ENCODE data around the gene ZDBF2. TPM values are rescaled to one million over a fixed set of nuclear protein-coding genes. Genes with fewer than 3 reads are reported as not detected.

Gene ZDBF2
- total and polyA plus RNA-seq, 7 donors = 1.4 to 20.8 (median 7.1) TPM

GRCh38 chr2:206324869-206325268 is 50.4 kb downstream of the ZDBF2 start:
- H3K4me1 ChIP-seq = no peaks in the 10 kb centered on the region
- H3K27ac ChIP-seq = no peak overlapping the region
- H3K4me3 ChIP-seq = no peak overlapping the region
- intact Hi-C loops (cut with DNase I) = no loop called here
- peak in 1 of 2 donors; percentile 58 for DNase-seq
- H3K36me3 ChIP-seq (ENCODE audit: insufficient read depth in 1 of 2, low read depth in 1 of 2) = no peaks in the 10 kb centered on the region
- no peaks in the 10 kb centered on the region for H3K9me3 ChIP-seq
- WGBS, 3 donors = 29 to 48% (median 31%) methylated on average over 6 of the region's 6 CpGs
- TF ChIP-seq CTCF (IDR thresholded peaks at IDR 0.05) = no peak
- peak in 3 of 4 donors; percentile 61 to 72 (median 71) for ATAC-seq
- H3K27me3 ChIP-seq (ENCODE audit: insufficient read depth in 3 of 3, low read length in 2 of 3) = no peaks in the 10 kb centered on the region

- no peak for ATAC-seq
- 21 to 39% (median 23%) methylated on average over 1 of the region's 1 CpG for WGBS, 3 donors
- no peaks in the 10 kb centered on the region for H3K27me3 ChIP-seq (ENCODE audit: insufficient read depth in 3 of 3, low read length in 2 of 3)
- H3K27ac ChIP-seq = no peak overlapping the region
- intact Hi-C loops (cut with DNase I) = no loop called here
- no peaks in the 10 kb centered on the region for H3K4me1 ChIP-seq
- H3K4me3 ChIP-seq = no peak overlapping the region
- H3K36me3 ChIP-seq (ENCODE audit: insufficient read depth in 1 of 2, low read depth in 1 of 2) = no peaks in the 10 kb centered on the region
- no peak for TF ChIP-seq CTCF (IDR thresholded peaks at IDR 0.05)
- H3K9me3 ChIP-seq = no peaks in the 10 kb centered on the region
- DNase-seq = no peak
Measured at GRCh38 chr2:206328974-206329373, 54.5 kb downstream of the ZDBF2 start.

- no peaks in the 10 kb centered on the region for H3K27me3 ChIP-seq (ENCODE audit: insufficient read depth in 3 of 3, low read length in 2 of 3)
- intact Hi-C loops (cut with DNase I) = no loop called here
- H3K4me3 ChIP-seq = no peak overlapping the region
- H3K9me3 ChIP-seq = no peaks in the 10 kb centered on the region
- no peak for DNase-seq
- WGBS, 3 donors = 92 to 95% (median 93%) methylated on average over 2 of the region's 2 CpGs
- H3K36me3 ChIP-seq (ENCODE audit: insufficient read depth in 1 of 2, low read depth in 1 of 2) = no peaks in the 10 kb centered on the region
- ATAC-seq = no peak
- H3K4me1 ChIP-seq = peaks cover 11% of the 10 kb centered on the region
- no peak for TF ChIP-seq CTCF (IDR thresholded peaks at IDR 0.05)
- no peak overlapping the region for H3K27ac ChIP-seq
Measured at GRCh38 chr2:206336861-206337260, 62.4 kb downstream of the ZDBF2 start.

- 38 to 61% (median 53%) methylated on average over 1 of the region's 1 CpG for WGBS, 3 donors
- Histone ChIP-seq H3K9me3 (no peaks in the 10 kb centered on the region), H3K4me3 (no peak overlapping the region), H3K27me3 (ENCODE audit: insufficient read depth in 3 of 3, low read length in 2 of 3) (no peaks in the 10 kb centered on the region), H3K36me3 (ENCODE audit: insufficient read depth in 1 of 2, low read depth in 1 of 2) (no peaks in the 10 kb centered on the region), H3K27ac (no peak overlapping the region), H3K4me1 (peaks cover 11% of the 10 kb centered on the region)
- no peak for ATAC-seq
- TF ChIP-seq CTCF (IDR thresholded peaks at IDR 0.05) = no peak
- no peak for DNase-seq
- intact Hi-C loops (cut with DNase I) = no loop called here
Measured at GRCh38 chr2:206337956-206338355, 63.5 kb downstream of the ZDBF2 start.

- ATAC-seq = no peak
- intact Hi-C loops (cut with DNase I) = no loop called here
- no peaks in the 10 kb centered on the region for H3K9me3 ChIP-seq
- H3K4me3 ChIP-seq = no peak overlapping the region
- DNase-seq = no peak
- H3K27me3 ChIP-seq (ENCODE audit: insufficient read depth in 3 of 3, low read length in 2 of 3) = no peaks in the 10 kb centered on the region
- H3K4me1 ChIP-seq = peaks cover 11% of the 10 kb centered on the region
- 14 to 39% (median 22%) methylated on average over 4 of the region's 4 CpGs for WGBS, 3 donors
- TF ChIP-seq CTCF (IDR thresholded peaks at IDR 0.05) = no peak
- H3K36me3 ChIP-seq (ENCODE audit: insufficient read depth in 1 of 2, low read depth in 1 of 2) = no peaks in the 10 kb centered on the region
- no peak overlapping the region for H3K27ac ChIP-seq
Measured at GRCh38 chr2:206341396-206341795, 66.9 kb downstream of the ZDBF2 start.
